ENCODE results near the gene SLC13A5.
"Not testable (repeated sequence)": the region's sequence is repeated elsewhere in the genome, so short reads cannot be mapped to it uniquely, and the experiment has no call there.

The SLC13A5 gene

GRCh38 chr17:6713130-6713917 is at the start of gene SLC13A5:
SLC13A5 (minus strand) TSS chr17:6713369; CDS start chr17:6713333, 36 bp downstream.
- DNase-seq: peak; percentile 36

- DNase-seq: no peak
These were observed 48.6 kb upstream of the SLC13A5 start for GRCh38 chr17:6761779-6762178.

- DNase-seq: no peak
These were observed 44.6 kb upstream of the SLC13A5 start for GRCh38 chr17:6757747-6758146.

GRCh38 chr17:6756425-6757031 is 43.4 kb upstream of the SLC13A5 start:
- DNase-seq: peak; percentile 26

- peak; percentile 55 for DNase-seq
These were observed 42.6 kb upstream of the SLC13A5 start, which contains the start of gene XAF1 for GRCh38 chr17:6755731-6756184. XAF1 (plus strand) TSS chr17:6756046; CDS start chr17:6756079, 33 bp downstream.

- no peak for DNase-seq
These were observed 42.1 kb upstream of the SLC13A5 start for GRCh38 chr17:6755281-6755680.

GRCh38 chr17:6753546-6753945 is 40.4 kb upstream of the SLC13A5 start:
- no peak for DNase-seq

GRCh38 chr17:6753006-6753445 is 39.9 kb upstream of the SLC13A5 start:
- peak; percentile 50 for DNase-seq

- no peak for DNase-seq
These were observed 39.1 kb upstream of the SLC13A5 start for GRCh38 chr17:6752068-6752909.

GRCh38 chr17:6749519-6749918 is 36.4 kb upstream of the SLC13A5 start:
- no peak for DNase-seq

GRCh38 chr17:6748617-6749016 is 35.4 kb upstream of the SLC13A5 start:
- no peak for DNase-seq

GRCh38 chr17:6746665-6747064 is 33.5 kb upstream of the SLC13A5 start:
- not testable (repeated sequence) for DNase-seq

- no peak for DNase-seq
These were observed 16.4 kb upstream of the SLC13A5 start for GRCh38 chr17:6729531-6729930.

GRCh38 chr17:6724009-6724408 is 10.8 kb upstream of the SLC13A5 start:
- DNase-seq: no peak

GRCh38 chr17:6721744-6722143 is 8.6 kb upstream of the SLC13A5 start:
- DNase-seq: no peak

GRCh38 chr17:6716736-6717135 is 3.6 kb upstream of the SLC13A5 start:
- DNase-seq: no peak

- no peak for DNase-seq
These were observed 1.2 kb upstream of the SLC13A5 start for GRCh38 chr17:6714315-6714874.

GRCh38 chr17:6713918-6714271 is 726 bp upstream of the SLC13A5 start:
- DNase-seq: no peak

- DNase-seq: no peak
These were observed 377 bp downstream of the SLC13A5 start for GRCh38 chr17:6712854-6713129.

- DNase-seq: no peak
These were observed 913 bp downstream of the SLC13A5 start for GRCh38 chr17:6712058-6712853.

- DNase-seq: no peak
These were observed 1.5 kb downstream of the SLC13A5 start for GRCh38 chr17:6711681-6712057.

GRCh38 chr17:6711081-6711674 is 2.0 kb downstream of the SLC13A5 start:
- no peak for DNase-seq
